ENCODE data around the gene AHSP.
"Not testable (repeated sequence)": the region's sequence is repeated elsewhere in the genome, so short reads cannot be mapped to it uniquely, and the experiment has no call there.

The AHSP gene

GRCh38 chr16:31532120-31532519, 4.4 kb downstream of the AHSP start:
- ATAC-seq: no peak

- no peak for ATAC-seq
These were observed 5.2 kb downstream of the AHSP start for GRCh38 chr16:31532896-31533295.

- no peak for ATAC-seq
These were observed 8.0 kb downstream of the AHSP start for GRCh38 chr16:31535737-31536136.

GRCh38 chr16:31536804-31537361, 9.2 kb downstream of the AHSP start:
- ATAC-seq: no peak

GRCh38 chr16:31537362-31538242, 9.9 kb downstream of the AHSP start:
- ATAC-seq: no peak

- peak in 1 of 2 donors; percentile 38 for ATAC-seq
These were observed 10.5 kb downstream of the AHSP start for GRCh38 chr16:31538243-31538598.

GRCh38 chr16:31539762-31540161, 12.1 kb downstream of the AHSP start:
- ATAC-seq: not testable (repeated sequence)

GRCh38 chr16:31542763-31543162, 15.1 kb downstream of the AHSP start:
- ATAC-seq: no peak

GRCh38 chr16:31561426-31562233, 33.9 kb downstream of the AHSP start:
- no peak for ATAC-seq

- no peak for ATAC-seq
These were observed 41.1 kb downstream of the AHSP start for GRCh38 chr16:31568577-31569359.

GRCh38 chr16:31569360-31569717, 41.6 kb downstream of the AHSP start:
- ATAC-seq: no peak

GRCh38 chr16:31572821-31573220, 45.1 kb downstream of the AHSP start:
- no peak for ATAC-seq

- ATAC-seq: not testable (repeated sequence)
These were observed 46.5 kb downstream of the AHSP start for GRCh38 chr16:31574159-31574558.

GRCh38 chr16:31577411-31577810, 49.7 kb downstream of the AHSP start:
- no peak for ATAC-seq
